NCI-H1417 (cell line): ENCODE measurements around the gene SNPH.

Experiments used
- DNase-seq, 3 experiments: peaks; one replicate each; lab custom pipeline; 2025; lab: John Stamatoyannopoulos, UW

Gene SNPH

GRCh38 chr20:1264727-1265126 is 1.4 kb upstream of the SNPH start:
- no peak for DNase-seq

GRCh38 chr20:1265226-1265915 is 723 bp upstream of the SNPH start:
- DNase-seq, result no peak

GRCh38 chr20:1265916-1266166 is 253 bp upstream of the SNPH start:
- no peak for DNase-seq

DNA sequence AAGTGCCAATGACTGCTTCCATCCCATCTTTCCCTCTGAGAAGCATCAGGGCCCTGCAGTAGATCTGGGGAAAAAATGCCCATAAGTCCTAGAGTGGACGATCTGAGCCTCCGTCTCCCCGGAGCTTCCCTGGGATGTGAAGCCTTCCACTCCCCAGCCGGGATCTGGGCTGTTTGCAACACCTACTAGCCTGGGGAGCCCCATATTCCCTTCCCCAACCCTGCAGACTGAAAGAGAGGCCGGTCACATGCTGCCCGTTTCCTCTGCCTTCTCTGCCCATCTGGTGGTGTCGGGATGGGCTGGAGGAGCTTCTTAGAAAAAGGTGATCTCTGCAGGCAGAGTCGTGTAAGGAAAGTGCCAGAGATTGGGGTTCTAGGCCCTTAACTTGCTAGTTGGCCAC is 1.1 kb downstream of the SNPH start:
- DNase-seq, result no peak

GRCh38 chr20:1267809-1268374 is 1.8 kb downstream of the SNPH start:
- DNase-seq, result no peak

DNA sequence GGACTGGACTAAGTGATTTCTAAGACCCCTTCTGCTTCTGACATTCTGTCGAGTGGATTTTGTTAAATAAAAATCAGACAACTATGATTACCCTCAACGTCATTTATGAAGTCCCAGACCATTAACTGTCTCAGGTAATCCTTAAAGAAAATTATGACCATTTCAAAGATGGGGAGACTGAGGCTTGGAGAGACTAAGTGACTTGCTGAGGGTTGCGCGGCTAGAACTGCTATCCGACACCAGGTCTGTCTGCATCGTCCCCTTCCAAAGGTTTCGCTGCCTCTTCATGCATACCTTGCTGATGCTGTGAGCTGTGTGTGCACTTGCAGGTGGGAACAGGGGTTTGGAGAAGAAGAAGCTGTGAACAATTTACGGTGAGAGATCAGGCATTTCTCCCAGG is 3.1 kb downstream of the SNPH start:
- DNase-seq, result no peak

DNA sequence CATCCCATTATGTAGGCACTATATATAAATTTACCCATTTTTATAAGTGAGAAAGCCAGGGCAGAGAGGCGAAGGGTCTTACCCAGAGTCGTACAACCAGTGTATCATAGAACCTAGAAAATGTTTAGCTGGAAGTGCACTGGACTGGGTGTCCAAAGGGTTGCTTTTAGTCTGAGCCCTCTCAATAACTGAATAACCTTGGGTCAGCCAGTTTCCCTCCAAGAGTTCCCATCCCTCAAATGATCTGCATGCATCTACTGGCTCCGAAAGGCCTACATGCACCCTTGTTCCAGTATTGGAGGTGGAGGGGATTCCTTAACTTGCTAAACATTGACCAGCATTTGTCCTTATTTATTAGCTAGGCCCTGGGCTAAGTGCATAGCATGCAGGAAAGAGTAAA is 3.8 kb downstream of the SNPH start:
- no peak for DNase-seq

- no peak for DNase-seq
Observed at GRCh38 chr20:1272368-1273100, 6.4 kb downstream of the SNPH start.

GRCh38 chr20:1273366-1273765 is 7.3 kb downstream of the SNPH start:
- no peak for DNase-seq

DNA sequence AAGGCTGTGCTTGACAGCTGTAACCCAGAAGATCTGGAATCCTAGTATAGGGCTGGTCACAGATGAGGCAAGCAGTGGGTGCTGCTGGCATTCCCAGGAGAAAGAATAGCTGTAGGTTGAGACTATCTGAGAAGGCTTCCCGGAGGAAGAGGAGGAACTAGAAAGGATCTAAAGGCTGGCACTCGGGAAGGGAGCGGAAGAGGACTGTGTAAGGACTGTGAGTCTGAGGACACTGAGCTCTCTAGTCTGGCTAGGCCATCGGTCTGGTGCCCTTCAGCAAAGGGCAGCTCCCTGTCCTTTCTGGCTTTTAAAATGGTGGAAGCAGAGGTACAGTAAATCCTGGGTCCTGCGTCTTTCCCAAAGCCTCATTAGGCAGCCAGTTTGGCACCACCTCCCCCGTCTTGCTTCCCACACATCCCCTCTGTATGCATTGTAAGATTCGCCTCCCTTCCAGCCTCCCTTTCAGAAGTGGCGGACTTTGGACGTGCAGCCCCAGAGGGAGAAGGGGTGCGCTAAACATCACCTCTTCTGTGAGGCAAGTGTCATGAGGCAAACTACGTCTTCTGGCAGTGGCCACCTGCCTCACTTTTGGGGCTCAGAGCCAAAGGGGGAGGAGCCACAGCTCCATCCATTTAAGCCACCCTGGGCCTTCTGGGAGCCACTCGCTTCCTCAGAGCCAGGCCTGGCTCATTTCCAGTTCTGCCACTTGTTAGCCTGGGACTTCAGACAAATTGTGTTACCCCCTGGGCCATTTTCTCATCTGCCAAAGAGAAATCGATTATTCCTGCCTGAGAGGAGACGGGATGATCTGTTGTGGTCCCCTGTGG is 8.6 kb downstream of the SNPH start:
- peak; percentile 68 to 83 (median 78) for DNase-seq

DNA sequence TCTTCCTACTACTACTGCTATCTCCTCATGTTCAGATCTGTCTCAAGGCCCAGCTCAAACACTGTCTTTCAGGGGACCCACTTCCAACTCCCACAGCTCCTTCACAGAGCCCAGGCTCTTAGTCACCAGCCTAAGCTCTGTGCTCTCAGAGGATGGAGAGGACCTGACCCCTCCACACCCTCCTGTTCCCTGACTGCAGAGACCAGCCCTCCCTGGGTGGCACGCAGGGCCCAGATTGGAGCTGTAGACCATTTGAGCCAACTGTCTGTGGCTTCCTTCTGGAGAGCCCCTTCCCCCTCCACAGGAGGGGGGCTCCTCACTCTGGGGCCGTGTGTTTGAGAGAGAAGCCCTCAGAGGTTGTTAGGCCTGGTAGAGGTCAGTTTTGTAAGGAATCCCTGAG is 9.8 kb downstream of the SNPH start:
- DNase-seq, result no peak

GRCh38 chr20:1277529-1278322 is 11.6 kb downstream of the SNPH start:
- no peak for DNase-seq

GRCh38 chr20:1278993-1279392 is 12.9 kb downstream of the SNPH start:
- no peak for DNase-seq

DNA sequence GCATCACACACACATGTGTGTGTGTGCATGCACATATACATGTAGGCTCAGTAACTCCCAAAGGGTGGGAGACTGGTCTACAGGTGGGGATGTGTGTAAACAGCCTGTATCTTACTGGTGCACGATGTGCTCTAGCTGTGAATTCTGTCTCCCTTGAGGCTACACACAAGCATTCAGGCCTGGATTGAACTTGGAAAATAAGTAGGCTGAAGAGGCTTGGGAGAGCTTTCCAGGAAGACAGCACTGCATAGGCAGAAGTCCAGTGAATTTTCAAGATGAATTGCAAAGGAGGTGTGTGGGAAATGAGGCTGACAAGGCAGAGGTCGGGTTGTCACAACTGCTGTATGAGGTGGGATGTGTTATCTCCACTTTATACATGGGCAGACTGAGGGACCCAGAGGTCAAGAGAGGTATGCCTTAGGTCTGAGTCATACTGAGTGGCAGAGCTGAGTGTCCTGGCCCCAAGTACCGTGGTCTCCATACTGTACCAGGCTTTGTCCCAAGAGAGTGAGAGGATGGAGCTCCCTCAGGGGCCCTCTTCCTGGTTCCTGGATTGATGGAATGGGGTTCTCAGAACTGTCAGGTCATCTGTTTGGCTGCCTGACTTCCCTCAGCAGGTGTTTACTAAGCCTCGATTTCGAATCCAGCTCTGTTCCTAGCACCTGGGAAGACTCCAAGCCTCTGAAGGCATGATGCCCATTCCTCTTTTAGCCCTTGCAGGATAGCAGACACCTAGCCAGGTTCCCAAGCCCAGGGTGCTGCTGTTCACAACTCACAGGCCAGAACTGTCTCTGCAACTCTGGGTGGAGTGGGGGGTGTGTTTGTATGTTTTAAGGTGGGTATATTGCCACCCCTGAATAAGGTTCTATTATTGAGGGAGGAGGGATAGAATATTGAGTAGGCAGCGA is 14.4 kb downstream of the SNPH start:
- no peak for DNase-seq

- peak in 2 of 3 experiments; percentile 72 to 93 for DNase-seq
Observed at GRCh38 chr20:1281279-1282057, 15.4 kb downstream of the SNPH start.

DNA sequence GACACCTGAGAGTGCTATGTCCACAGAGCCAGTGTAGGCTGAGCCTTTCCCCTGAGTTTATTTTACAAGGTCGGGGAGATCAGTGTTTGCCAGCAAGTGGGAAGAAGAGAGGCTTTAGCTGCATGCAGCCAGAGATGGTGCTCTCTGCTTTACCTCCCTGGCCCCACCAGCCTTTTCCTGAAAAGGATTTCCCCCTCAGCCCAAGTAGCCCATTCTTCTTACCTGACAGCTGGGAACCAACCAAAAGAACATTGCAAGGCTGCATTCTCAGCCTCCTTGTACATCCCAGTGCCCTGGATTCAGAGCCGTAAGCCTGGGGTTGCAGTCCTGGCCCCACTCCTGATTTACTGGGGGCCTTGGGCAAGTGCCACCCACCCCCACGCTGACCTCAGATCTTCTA is 16.9 kb downstream of the SNPH start:
- peak in 1 of 3 experiments; percentile 16 for DNase-seq

DNA sequence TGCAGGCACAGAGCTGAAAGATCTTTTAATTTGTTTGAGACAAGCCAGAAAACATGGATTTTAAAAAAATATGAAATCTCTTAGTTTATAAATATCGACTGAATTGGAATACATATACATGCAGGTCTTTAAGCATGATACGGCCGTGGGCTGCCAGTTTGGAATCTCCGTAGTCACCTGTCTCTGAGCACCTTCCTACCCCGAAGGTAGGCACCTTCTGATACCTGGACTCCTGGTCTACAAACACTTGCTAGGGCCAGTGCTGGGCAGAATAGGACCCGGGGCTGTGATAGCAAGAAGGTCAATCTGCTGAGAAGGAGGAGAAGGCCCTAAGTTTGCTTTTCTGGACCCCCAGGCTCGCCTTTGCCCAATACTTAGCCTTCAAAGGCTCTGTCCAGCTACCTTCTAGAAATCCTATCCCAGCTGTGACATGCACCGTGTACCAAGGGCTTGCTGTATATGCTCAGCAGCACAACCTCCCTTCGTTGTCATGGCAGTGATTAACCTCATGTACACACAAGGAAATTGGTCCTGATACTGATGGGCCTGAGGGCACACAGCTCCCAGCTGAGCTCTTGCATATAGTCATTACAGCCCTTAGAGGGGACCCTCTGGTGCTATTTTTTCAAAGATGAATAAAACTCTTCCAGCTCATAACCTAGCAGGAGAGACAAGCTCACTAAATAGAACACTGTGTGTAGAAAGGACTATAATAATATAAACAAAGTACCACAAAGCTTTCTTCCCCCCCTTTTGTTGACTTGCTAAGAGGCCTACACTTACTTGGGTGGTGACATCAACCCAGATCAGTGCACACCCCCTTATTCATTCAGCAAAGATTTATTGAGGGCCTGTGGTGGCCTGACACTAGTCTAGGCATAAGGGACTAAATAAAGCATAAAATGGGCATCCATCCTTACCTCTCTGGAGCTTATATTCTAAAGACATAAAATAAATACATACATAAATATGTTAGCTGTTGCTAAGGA is 17.7 kb downstream of the SNPH start:
- peak in 2 of 3 experiments; percentile 66 to 90 for DNase-seq

DNA sequence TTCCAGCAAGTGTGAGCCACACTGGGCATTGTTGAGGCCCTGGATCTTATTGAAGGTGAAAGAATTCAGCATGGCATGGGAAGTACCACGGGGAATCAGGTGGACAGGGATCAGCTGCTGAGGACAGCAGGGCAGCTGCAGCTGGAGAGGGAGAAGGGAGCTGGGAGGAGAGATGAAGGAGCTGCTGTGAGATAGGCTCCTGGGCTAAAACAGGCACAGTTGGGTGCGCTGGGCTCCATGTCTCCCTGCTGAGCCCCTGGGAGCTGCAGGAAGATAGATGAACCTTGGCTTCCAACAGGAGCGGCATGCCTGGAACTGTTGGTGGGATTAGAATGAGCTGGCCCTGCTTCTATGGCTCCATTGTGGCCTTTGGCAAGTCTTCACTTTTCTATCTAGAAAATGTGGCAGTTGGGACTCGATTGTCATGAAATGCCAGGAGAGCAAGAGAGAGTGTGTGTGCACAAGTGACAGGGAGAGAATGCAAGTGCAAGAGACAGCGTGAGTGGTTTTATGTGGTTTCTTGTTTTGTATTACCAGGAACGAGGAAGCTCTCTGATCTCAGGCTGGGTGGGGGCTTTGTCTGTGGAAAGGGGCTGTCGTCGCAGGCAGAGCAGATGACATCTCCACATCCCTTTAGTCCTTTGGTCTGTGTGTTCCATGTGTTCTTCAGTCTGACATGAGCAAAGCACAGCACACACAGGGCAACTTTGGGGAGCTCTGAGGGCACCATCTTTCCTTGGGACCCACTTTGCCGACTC is 20.4 kb downstream of the SNPH start:
- DNase-seq, result peak in 1 of 3 experiments; percentile 39
